ENCODE results near the gene CST8.
A peak's percentile ranks its signal among the peaks of the same experiment; 100 is the strongest.
"Not testable (repeated sequence)": the region's sequence is repeated elsewhere in the genome, so short reads cannot be mapped to it uniquely, and the experiment has no call there.

The CST8 gene, protein sequence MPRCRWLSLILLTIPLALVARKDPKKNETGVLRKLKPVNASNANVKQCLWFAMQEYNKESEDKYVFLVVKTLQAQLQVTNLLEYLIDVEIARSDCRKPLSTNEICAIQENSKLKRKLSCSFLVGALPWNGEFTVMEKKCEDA

DNA sequence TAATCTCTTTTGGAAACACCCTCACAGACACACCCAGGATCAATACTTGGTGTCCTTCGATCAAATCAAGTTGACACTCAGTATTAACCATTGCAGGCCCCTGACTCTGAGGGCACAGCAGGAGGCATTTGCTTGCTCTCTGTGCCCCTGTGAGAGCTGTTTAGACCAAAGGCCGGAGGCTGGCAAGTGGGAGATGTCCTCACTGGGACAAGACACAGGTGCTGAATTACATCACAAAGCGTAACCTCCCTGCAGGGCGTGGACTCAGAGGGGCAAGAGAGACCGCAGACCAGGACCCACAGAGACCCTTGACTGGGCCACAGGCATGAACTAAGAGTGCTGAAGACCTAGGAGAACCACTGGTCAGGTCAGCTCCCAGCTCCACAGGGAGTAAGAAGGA lies at the start of gene CST8:
CST8 (plus strand) TSS at position 301 of the 400 bp plus-strand sequence. CDS start 551 bp downstream, outside the sequence.
- no peak for DNase-seq (ENCODE audit: low spot score)

DNA sequence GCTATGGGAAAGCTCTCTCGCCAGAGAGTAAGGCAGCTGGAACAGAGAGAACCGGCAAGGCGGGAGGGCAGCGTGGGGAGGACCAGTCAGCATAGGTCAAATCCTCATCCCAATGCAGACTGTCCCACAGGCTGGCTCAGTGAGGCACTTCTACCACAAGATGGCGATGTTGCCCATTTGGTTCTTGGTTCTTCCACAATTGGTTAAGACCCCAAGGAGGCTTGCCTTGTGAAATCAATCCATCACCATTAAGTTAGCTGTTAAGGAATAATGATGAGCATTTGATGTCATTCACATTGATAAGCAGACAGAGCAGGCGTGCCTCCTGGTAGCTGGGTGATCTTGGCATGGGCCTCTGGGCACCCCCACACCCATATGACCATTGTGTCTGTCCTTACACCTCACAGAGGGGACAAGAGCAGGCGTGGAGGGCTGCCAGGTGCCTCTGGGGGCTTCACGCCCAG lies 49.0 kb upstream of the CST8 start:
- DNase-seq (ENCODE audit: low spot score) = peak; percentile 86

DNA sequence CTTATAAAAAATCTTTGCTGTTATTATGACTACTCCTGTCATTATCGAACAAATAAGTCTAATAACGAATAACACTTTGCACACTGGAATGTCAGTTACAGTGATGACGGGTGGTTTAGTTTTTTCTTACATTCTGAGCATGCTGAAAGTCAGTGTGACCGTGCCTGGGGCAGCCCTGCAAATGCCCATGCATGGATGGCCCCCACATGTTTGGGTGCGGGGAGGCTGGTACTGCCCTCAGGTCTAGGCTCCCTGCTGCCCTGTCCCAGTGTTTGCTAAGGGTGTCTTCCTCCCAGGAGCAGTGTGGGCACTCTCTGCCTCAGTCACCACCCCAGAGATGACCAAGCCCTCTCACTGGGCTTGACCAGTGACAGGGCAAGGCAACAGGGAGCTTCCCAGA lies 48.5 kb upstream of the CST8 start:
- no peak for DNase-seq (ENCODE audit: low spot score)

DNA sequence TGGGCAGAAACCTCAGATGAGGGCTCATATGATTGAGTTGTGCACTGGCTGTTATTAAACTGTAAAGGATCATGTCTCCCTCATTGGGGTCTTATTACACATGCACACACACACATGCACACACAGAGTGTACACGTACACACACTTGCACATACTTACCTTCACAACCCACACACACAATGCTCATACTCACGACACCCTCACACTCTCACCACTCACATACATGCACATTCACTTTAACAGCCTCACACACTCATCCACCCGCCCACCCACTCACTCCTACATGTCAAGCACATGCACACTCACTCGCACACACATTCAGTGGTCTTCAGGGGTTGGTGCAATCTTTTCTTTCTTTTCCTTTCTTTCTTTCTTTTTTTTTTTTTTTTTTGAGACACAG lies 46.1 kb upstream of the CST8 start:
- no peak for DNase-seq (ENCODE audit: low spot score)

DNA sequence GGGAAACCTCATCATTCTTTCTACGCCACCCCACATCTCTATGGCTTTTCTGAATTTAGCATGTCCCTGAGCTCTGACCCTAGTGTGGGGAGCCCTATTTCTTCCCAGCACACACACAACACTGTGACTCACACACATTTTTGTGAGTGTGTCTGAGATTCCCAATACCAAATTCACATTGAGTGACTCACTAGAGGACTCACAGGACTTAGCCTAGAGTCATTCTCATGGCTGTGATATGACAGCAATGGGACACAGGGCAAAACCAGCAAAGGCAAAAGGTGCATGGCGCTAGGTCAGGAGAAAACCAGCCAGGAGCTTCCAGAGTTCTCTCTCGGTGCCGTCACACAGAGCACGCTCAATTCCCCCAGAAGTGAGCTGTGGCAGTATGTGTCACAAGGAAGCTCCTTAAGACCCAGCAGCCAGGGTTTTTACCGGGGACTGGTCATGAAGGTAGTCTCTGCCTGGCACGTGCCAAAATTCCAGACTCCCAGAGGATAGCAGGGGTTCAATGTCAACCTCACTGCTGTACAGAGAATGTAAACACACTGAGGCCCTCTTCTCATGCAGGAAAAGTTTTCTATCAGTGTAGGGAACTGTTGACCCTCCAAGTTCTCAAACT lies 45.2 kb upstream of the CST8 start:
- DNase-seq (ENCODE audit: low spot score) = peak; percentile 85

DNA sequence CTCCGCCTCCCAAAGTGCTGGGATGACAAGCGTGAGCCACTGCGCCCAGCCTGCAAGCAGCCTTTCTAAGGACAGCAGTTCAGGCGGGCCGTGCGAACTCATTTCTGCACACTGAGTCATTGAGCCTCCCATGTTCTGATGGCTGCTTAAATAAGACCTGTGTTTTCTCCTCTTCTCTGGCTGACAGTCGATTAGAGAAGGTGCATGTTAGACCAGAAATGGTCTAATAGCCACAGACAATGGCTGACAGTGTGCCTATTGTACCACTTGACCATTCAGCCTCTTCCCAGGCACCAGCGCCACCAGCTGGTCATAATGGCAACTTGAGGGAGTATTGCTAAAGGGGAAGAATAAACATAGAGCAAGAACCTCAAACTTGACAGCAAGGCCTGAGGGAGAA lies 44.4 kb upstream of the CST8 start:
- no peak for DNase-seq (ENCODE audit: low spot score)

DNA sequence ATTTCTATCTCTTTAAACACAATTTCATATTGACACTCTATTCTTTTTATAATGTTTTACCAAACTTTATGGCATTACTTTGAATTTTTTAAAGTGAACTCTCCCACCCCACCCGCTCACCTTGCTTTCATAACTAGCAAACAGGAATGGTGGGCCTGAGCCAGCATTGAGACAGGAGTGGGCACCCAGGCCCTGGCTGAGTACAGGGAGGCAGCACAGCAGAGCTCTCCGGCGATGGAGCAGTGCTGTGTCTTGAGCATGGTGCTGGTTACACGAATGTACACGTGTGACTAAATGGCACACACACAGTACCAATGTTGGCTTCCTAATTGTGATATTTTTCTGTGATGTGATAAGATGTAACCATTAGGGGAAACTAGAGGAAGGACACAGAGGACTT lies 42.8 kb upstream of the CST8 start:
- DNase-seq (ENCODE audit: low spot score) = no peak

DNA sequence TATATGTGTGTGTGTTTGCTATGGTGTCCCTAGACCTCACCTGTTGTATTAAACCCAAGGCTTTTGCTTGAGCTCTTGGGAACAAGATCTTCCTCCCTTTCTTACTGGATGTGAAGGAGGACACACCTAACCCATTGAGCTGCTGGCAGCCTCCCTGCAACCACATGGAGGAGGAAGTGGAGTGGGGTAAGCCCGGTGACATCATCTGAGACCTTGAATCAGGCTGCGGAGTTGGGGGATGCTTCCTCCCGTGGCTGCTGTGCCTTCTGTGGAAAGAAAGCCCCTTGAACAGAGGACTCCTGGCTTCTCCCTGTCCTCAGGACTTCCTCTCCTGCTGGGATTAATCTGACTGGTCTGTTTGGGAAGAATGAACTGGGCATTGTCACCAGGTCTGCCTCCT lies 41.5 kb upstream of the CST8 start:
- no peak for DNase-seq (ENCODE audit: low spot score)

DNA sequence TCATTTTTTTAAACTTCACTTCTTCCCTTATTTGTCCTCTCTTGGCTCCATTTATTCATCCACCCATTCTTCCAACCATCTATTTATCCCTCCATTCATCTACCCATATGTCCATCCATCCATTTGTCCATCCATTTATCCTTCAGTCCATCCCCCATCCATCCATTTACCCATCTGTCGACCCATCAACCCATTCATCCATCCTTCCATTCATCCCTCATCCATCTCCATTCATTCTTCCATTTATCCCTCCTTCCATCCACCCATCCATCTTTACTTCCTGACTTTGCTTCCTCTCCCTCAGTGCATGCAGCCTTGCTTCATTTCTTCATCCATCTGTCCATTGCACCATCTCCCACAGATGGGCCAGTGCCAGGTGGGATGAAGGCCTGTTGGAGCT lies 40.0 kb upstream of the CST8 start:
- DNase-seq (ENCODE audit: low spot score) = no peak

DNA sequence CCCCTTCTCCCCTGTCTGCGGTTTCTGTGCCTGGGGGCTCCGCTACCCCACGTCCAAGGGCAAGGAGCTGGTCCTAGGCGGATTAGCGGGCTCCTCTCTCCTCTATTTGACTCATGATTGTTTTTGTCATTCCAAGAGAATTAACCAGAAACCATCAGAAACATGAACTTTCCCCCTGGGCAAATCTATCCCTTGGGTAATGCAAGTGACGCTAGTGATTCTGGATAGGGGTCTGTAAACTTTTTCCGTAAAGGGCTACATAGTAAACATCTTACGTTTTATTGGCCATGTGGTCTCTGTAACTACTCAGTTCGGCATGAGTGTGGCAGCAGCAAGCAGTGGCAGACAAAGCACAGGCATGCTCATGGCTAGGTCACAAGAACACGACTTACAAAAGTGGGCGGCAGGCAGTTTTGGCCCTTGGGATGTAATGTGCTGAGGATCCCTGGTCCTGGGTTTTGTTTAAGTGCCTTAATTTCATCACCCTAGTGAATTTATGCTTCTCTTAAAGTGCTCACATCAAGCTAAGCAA lies 38.9 kb upstream of the CST8 start:
- DNase-seq (ENCODE audit: low spot score) = no peak

DNA sequence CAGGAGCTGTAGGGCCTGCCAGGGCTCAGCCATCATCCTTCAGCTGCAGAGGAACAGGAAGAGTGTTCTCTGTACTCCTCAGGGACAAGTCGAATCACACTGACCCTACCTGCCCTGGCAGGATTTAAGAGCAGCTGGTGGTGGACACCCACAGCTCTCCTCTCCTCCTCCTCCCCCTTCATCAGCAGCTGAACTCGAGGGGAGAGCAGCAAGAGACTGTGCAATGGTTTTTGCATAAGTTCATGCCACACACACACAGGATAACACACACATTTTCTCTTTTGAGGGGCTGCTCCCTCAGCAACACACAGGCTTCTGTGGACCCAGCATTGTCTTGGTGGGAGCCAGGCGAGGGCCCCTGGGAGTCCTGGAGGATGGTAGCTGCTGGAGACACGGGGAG lies 38.1 kb upstream of the CST8 start, which contains the start of gene CST11:
CST11 (minus strand) TSS at position 101 of the 400 bp plus-strand sequence; CDS start at position 36, 65 bp downstream.
- DNase-seq (ENCODE audit: low spot score) = no peak

DNA sequence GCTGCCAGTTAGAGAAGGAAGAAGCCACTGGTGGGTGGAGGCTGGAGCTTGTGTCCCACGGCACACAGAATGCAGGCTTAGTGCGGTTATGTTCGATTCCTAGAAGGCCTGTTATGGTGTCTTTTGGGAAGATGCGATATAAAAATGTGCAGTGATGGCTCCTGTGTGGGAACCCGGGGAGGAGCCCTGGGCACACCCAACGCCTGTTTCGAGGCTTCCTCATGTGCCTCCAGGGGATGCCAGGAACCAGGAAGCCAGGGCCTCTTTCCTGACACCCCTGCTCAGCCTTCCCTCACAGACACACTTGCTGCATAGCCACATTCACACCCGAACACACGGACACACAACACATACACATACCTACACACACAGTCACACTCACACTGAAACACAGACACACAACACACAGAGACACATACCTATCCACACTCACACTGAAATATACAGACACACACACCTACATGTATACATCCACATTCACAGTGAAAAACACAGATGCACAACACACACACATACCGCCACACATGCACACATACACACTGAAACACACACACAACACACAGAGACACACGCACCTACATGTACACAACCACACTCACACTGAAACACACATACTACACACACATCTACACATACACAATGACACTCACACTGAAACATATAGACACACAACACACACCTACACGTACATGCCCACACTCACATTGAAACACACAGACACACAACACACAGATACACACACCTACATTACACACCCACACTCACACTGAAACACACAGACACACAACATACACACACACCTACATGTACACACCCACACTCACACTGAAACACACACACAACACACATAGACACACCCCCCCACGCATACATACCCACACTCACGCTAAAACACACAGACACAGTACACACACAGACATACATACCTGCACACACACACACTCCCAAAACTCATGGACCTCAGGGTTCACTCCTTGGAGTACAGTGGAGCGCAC lies 37.1 kb upstream of the CST8 start:
- no peak for DNase-seq (ENCODE audit: low spot score)

DNA sequence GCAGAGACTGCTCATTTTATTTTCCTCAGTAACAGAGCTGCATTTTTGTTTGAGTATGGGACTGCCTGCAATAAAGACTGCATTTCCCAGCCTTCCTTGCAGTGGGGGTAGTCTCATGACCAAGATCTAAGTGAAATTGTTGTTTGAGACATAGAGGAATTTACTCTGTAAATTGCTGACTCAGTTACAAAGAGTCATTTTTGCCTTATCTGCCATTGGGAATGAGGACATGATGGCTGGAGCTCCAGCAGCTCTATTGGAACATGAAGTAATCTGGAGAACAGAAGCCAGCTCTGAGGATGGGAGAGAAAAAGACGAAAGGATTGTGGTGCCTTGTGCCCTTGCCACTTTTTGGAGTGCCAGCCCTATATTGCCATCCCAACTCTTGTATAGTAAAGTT lies 36.1 kb upstream of the CST8 start:
- DNase-seq (ENCODE audit: low spot score) = no peak

DNA sequence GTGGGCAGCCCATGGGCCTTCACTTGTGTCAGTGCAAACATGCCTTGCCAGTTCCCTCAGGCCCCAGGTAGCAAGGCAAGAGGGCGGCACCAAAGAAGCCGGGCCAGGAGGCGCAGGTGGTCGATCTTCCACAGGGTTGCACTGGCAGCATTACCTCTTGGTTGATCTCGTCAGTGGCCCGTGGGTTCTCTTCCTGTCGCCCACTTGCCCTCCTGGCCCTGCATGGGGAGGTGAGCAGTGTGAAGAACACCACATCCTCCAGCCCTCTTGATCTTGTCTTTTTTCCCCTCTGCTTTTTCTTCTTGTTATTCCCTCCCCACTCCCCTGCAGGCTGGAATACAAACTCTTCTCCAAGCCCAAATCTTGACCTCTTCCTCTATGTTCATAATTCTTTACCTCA lies 35.3 kb upstream of the CST8 start:
- DNase-seq (ENCODE audit: low spot score) = no peak

DNA sequence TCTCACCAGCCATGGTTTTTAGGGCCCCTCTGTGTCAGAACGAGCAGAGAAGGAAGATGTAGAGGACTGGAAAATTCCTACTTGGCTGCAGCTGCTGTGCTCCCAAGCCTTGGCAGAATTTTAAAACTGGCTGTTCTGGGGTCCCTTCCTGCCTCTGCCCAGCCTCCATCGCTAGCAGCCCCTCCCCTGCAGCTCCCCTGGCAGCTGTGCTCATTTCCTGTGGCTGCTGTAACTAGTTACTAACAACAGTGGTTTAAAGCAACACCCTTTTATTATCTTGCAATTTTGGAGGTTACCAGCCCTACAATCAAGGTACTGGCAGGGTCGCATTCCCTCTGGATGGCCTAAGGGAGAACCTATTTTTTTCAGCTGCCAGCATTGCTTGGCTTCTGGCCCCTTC lies 34.5 kb upstream of the CST8 start:
- no peak for DNase-seq (ENCODE audit: low spot score)

DNA sequence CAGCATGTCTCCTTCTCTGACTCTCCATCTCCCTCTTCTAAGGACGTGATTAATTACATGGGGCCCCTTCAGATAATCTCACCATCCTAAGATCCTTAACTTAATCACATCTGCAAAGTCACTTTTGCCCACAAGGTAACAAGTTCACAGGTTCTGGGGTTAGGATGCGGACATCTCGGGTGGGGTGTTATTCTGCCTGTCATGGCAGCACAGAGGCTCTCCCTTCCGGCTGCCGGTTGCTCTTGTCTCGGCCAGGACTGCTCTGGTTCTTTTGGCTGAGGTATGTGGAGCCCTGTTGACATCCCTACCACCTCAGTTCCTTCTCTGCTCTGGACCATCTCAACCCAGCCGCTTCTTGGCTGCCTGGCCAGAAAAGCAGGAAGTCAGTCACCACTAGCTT lies 34.0 kb upstream of the CST8 start:
- DNase-seq (ENCODE audit: low spot score) = no peak

DNA sequence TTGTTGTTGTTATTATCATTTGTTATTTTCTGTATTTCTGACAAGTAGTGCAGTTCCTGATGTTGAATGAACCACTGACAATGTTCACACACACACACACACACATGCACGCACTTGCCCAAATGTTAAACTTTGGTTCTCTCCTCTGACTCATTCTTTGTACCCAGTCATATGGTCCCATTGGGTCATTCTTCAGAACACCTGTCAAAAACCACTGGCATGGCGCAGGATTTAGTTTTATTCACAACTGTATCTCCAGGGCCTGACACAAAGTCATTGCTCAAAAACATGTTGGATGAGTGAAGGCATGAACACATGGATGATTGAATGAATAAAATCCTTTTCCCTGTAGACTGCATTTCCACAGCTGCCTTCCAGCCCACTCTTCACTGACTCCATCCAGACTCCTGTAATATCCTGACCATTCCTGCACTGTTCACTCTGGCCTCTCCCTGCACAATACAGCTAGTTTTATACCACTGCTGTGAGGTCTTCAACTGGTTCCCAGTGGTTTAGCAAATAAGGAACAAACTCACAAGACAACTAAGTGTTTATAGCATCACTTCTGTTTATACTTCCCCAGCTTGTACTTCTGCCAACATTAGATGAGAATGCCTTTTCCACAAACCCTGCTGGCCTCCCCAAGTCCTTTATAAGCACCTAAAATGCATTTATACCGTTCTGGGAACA lies 31.3 kb upstream of the CST8 start:
- no peak for DNase-seq (ENCODE audit: low spot score)

DNA sequence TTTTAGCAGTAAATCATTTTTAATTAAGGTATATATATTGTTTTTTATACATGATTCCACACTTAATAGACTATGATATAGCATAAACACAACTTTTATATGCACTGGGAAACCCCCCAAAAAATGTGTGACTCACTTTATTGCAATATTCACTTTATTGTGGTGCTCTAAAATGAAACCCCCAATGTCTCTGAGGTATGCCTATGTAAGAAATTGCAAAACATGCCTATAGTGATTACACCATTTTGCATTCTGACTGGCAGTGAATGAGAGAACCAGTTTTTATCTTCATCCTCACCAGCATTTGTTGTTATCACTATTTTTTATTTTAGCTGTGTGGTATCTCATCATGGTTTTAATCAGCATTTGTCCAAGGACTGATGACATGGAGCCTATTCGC lies 29.7 kb upstream of the CST8 start:
- DNase-seq (ENCODE audit: low spot score) = no peak

DNA sequence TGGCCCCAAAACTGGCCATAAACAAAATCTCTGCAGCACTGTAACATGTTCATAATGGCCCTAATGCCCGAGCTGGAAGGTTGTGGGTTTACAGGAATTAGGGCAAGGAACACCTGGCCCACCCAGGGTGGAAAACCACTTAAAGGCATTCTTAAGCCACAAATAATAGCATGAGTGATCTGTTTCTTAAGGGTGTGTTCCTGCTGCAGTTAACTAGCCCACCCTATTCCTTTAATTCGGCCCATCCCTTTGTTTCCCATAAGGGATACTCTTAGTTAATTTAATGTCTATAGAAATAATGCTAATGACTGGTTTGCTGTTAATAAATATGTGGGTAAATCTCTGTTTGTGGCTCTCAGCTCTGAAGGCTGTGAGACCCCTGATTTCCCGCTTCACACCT lies 24.0 kb upstream of the CST8 start:
- DNase-seq (ENCODE audit: low spot score) = not testable (repeated sequence)

DNA sequence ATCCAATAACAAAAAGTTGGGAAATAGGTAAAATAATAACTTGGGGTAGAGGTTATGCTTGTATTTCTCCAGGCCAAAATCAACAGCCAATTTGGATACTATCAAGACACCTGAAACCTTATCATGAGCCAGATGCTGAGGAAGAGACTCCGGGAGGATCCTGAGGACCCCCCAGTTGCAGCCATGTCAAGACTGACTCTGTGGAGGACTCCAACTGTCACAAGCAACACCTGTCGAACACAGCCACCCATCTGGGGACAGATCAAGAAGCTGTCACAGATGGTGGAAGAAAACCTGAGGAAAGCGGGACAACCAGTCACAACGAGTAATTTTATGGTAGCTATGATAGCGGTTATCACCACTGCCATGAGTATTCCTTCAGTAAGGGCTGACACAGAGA lies 18.6 kb upstream of the CST8 start:
- DNase-seq (ENCODE audit: low spot score) = not testable (repeated sequence)

DNA sequence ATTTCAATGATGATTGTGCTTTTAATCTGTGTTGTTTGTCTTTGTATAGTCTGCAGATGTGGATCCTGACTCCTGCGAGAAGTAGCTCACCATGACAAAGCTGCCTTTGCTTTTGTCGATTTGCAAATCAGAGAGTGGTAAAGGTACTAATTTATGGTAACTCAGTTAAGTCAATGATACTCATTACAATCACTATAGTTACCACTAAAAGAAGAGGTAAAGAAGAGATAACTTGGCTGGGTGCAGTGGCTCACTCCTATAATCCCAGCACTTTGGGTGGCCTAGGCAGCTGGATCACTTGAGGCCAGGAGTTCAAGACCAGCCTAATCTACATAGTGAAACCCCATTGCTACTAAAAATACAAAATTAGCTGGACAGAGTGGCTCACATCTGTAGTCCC lies 17.6 kb upstream of the CST8 start:
- not testable (repeated sequence) for DNase-seq (ENCODE audit: low spot score)

DNA sequence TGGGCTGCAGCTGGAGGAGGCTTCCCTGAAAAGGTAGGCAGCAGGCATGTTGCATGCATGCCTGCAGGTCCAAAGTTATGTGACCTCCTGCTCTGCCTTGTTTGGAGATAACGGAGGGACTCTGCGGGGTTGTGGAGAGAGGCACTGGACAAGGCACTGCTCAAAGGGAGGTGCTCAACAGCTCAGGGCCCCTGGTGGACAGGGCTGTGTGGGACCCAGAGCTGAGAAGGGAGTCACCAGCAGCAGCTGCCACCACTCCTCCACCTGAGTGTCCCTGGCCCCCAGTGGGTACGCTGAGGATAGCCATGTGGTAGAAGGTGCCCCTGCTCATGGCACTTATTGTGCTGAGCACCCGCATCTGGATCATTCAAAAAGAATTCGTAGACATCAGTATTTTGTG lies 15.5 kb upstream of the CST8 start:
- no peak for DNase-seq (ENCODE audit: low spot score)
